Coronary artery (tissue), 2 donors: ENCODE data around the gene FGA.

Experiments
- DNase-seq: peaks from one replicate; pipeline ENCODE4 v3.0.0-alpha.2; 2017; ENCODE audit warnings: low spot score
- H3K27ac ChIP-seq, 2 donors: fragments of 200-600 bp; sonication (generic); one replicate each; pipeline ENCODE4 v1.5.1; 2016 to 2019
- H3K4me3 ChIP-seq: fragments of 200-600 bp; sonication (generic); 2 replicates; pipeline ENCODE4 v1.5.1; 2016; ENCODE audit warnings: mild to moderate bottlenecking, moderate library complexity
- TF ChIP-seq, protein P1 (sequence below): fragments of 200-600 bp; sonication (generic); IDR thresholded peaks from one replicate; pipeline ENCODE4 v1.5.1; 2019; ENCODE audit warnings: antibody characterized with exemption

FGA gene

DNA sequence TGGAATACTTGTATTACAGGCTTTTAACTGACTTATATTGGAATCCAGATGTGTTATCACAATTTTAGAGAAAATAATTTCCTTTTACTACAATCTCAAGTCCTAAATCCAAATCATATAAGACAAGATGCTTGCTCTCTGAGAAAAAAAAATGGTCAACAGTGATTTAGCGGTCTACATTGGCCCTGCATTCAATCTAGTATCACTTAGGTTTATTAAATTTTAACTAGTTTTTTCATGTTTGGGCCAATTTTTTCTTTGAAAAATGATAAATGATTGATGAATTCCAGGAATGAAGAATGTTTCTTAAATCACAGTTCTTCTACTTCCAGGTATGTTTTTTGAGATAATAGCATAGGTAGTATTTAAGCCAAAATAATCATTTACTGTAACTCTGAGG, 24.7 kb upstream of the FGA start:
- no peak for DNase-seq
- Histone ChIP-seq H3K4me3 (no peak overlapping the region), H3K27ac (no peak overlapping the region)
- TF ChIP-seq, protein P1, sequence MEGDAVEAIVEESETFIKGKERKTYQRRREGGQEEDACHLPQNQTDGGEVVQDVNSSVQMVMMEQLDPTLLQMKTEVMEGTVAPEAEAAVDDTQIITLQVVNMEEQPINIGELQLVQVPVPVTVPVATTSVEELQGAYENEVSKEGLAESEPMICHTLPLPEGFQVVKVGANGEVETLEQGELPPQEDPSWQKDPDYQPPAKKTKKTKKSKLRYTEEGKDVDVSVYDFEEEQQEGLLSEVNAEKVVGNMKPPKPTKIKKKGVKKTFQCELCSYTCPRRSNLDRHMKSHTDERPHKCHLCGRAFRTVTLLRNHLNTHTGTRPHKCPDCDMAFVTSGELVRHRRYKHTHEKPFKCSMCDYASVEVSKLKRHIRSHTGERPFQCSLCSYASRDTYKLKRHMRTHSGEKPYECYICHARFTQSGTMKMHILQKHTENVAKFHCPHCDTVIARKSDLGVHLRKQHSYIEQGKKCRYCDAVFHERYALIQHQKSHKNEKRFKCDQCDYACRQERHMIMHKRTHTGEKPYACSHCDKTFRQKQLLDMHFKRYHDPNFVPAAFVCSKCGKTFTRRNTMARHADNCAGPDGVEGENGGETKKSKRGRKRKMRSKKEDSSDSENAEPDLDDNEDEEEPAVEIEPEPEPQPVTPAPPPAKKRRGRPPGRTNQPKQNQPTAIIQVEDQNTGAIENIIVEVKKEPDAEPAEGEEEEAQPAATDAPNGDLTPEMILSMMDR: no peak

DNA sequence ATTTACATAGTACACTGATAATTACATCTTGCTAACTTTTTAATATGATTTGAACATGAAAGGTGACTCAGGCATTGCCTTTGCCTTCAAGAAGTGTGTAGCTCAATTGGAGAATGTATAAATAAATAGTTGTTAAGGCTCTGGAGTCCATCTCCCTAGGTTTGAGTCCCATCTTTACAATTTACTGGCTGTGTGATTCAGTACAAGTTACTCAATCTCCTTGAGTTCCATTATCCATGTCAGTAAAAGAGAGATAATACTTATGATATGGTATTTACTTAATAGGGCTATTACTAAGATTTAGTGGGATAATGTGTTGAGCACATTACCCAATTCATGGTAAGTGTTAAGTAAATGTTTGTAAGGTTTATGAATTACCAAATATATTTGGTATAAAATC, 23.8 kb upstream of the FGA start:
- Histone ChIP-seq H3K4me3 (no peak overlapping the region), H3K27ac (no peak overlapping the region)
- TF ChIP-seq, protein P1: no peak
- no peak for DNase-seq

DNA sequence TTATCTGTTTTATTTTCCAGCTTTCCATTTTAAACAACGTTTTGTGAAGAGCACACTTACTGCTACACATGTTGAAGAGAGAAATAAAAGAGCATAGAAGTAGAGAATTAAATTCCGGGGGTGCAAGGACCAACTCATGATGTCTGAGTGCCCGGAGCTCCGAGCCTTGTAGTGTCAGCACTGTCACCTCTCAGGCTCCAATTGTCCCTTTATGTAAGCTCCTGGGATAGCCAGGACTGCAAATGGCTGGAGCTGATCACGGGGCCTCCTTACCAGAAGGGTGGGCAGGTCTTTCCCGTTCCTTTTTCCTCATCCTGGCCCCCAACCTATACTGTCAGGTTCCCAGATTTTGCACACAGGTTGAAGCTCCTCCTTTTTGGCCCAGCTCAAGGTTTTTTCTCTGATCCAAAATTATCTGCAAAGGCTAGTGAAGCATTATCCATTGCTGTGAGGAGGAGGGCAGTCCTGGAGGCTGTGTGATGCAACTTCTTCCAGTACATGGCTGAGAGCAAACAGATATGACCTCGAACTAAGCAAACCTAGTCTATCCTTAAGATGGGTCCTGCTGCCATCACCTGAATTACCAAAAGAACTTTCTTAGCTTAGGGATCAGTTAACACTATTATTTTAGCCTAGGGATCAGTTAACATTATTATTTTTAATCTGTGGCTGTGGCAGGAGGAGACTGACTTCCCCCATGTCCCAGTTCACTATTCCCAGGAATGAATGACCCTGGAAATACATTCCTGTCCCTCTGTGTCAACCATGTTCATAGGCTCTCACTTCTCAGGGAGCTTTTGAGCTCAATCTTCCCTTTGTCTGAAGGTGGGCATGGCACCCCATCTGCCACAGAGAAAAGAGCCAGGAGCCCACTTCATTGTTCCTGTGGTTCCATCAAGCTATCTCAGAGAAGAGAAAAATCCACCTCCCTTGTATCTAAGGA, 22.2 kb upstream of the FGA start, which contains the start of gene FGG:
Gene FGG (minus strand): TSS at position 185 of the 943 bp plus-strand sequence. CDS start 47 bp downstream, at position 138.
- Histone ChIP-seq H3K4me3 (no peak within 1 kb of the TSS), H3K27ac (no peak within 1 kb of the TSS)
- TF ChIP-seq, protein P1: no peak
- no peak for DNase-seq

DNA sequence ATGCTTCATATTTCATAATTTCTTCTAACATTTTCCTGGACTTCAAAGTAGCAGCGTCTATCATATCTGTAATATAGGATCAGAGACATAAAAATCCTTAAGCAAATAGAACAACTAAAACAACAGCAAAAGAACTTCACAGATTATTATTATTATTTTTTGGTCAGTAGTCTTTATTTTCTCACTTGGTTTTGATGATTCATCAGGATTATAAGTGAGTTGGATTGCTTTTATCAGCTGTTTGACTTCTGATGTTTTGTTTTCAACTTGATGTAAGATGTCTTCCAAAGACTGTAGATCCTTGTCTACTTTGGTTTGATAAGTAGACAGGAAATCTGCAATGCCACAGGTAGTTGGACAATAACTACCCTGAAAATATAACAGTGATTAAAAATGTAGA, 21.3 kb upstream of the FGA start:
- TF ChIP-seq, protein P1: no peak
- H3K27ac ChIP-seq: no peak overlapping the region
- no peak for DNase-seq
- no peak overlapping the region for H3K4me3 ChIP-seq

DNA sequence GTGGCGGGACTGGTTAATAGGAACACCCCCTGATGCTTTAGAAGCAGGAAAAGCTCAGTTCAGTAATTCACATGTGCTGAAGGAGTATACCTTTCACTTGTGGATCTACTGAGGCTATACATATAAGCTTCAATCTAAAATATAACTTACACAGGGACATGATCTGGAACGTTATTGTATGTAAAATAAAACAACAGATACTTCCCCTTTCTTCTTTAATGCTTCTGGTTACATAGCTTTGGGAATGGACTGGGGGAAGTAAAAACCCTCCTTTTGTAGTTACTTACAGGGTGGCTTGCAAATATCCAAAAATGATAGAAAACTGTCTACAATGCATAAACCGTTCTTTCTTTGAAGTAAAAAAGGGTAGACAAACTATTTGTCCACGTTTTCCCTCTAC, 20.0 kb upstream of the FGA start:
- DNase-seq: no peak
- no peak overlapping the region for H3K27ac ChIP-seq
- H3K4me3 ChIP-seq: no peak overlapping the region
- TF ChIP-seq, protein P1: no peak

DNA sequence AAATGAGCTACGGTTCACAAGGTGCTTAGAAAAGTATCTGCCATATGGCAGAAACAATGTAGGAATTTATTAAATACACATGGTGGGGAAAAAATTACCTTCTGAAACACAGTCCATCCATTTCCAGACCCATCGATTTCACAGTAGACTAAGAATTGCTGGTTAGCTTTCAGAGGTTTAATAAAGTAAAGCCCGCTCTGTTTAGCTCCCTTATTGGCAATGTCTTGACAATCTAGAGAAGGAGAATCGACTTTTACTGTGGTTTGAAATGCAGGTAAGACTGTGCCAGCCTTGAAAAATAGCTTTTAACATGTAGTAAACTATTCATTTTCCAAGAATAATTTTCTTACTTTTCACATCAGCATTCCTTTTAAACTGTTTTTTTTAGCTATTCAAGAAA, 19.0 kb upstream of the FGA start:
- Histone ChIP-seq H3K4me3 (no peak overlapping the region), H3K27ac (no peak overlapping the region)
- no peak for DNase-seq
- TF ChIP-seq, protein P1: no peak
